H1 (cell line): ENCODE measurements around the gene DENND1A. TPM values are rescaled to one million over a fixed set of nuclear protein-coding genes. Genes with fewer than 3 reads are reported as not detected.

Experiments used
- CTCF ChIA-PET: fragments of 300-600 bp; sonication (Branson Sonifier 250); formaldehyde crosslinking; loops from one replicate; lab custom pipeline; 2021; ENCODE audit not compliant: partially characterized antibody; lab: Charles Lee
- POLR2A ChIA-PET: fragments of 300-600 bp; sonication (Branson Sonifier 250); formaldehyde crosslinking; loops from one replicate; lab custom pipeline; 2021; ENCODE audit warnings: inconsistent platforms; ENCODE audit not compliant: partially characterized antibody; lab: Charles Lee
- DNase-seq, 2 experiments: peaks; one replicate each; pipeline versions ENCODE4 v3.0.0 to v3.0.0-alpha.2; 2010 to 2022; ENCODE audit warnings: low spot score in 2 of 2, low read depth in 1 of 2, mixed read lengths in 1 of 2
- FAIRE-seq: peaks from 2 replicates; lab custom pipeline; 2011; peaks lifted over from hg19 to GRCh38; lab: Jason Lieb, UNC
- H2AFZ ChIP-seq: 2 replicates; pipeline ENCODE4 v1.8.1; 2012; ENCODE audit warnings: low read length, inconsistent platforms
- H2AK5ac ChIP-seq: 2 replicates; pipeline ENCODE4 v1.6.1; 2013; ENCODE audit warnings: low read depth, low read length
- H2BK120ac ChIP-seq: replicated peaks from 2 replicates; pipeline ENCODE3; 2013; ENCODE audit warnings: low read depth, low read length, inconsistent platforms
- H2BK12ac ChIP-seq: 2 replicates; pipeline ENCODE4 v1.6.1; 2013; ENCODE audit warnings: low read depth, low read length
- H2BK15ac ChIP-seq: 2 replicates; pipeline ENCODE4 v1.6.1; 2013; ENCODE audit warnings: low read length
- H2BK20ac ChIP-seq: 2 replicates; pipeline ENCODE4 v1.6.1; 2013; ENCODE audit warnings: low read length
- H2BK5ac ChIP-seq: 2 replicates; pipeline ENCODE4 v1.6.1; 2013; ENCODE audit warnings: low read depth, low read length
- H3K14ac ChIP-seq: 2 replicates; pipeline ENCODE4 v1.6.1; 2013; ENCODE audit warnings: inconsistent platforms; ENCODE audit not compliant: insufficient read length
- H3K18ac ChIP-seq: 2 replicates; pipeline ENCODE4 v1.6.1; 2013; ENCODE audit warnings: low read length; ENCODE audit errors: extremely low read depth
- H3K23ac ChIP-seq: 2 replicates; pipeline ENCODE4 v1.6.1; 2013; ENCODE audit warnings: inconsistent platforms; ENCODE audit not compliant: insufficient read length
- H3K23me2 ChIP-seq: 2 replicates; pipeline ENCODE4 v1.6.1; 2013; ENCODE audit warnings: low read depth, low read length
- H3K27ac ChIP-seq: 2 replicates; pipeline ENCODE4 v1.6.1; 2011; ENCODE audit warnings: low read depth, low read length, inconsistent platforms
- H3K27me3 ChIP-seq, 4 experiments: replicated peaks in 1 of 4; 1 replicate in 1 of 4; 2 replicates in 3 of 4; pipeline versions ENCODE4 v1.6.1 to v1.8.1; 2011 to 2013; ENCODE audit warnings: low read length in 3 of 4, mild to moderate bottlenecking in 3 of 4, inconsistent platforms in 2 of 4, mixed read lengths in 2 of 4, moderate library complexity in 1 of 4; ENCODE audit not compliant: control insufficient read depth in 3 of 4, insufficient read depth in 3 of 4; ENCODE audit errors: extremely low read depth in 1 of 4
- H3K36me3 ChIP-seq, 4 experiments: 2 replicates each; pipeline versions ENCODE4 v1.6.1 to v1.8.1; 2011 to 2013; ENCODE audit warnings: mild to moderate bottlenecking in 4 of 4, low read length in 3 of 4, moderate library complexity in 2 of 4, control low read depth in 1 of 4, inconsistent platforms in 1 of 4; ENCODE audit not compliant: insufficient read depth in 4 of 4, control insufficient read depth in 2 of 4
- H3K4ac ChIP-seq: replicated peaks from 2 replicates; pipeline ENCODE3; 2013; ENCODE audit warnings: low read length, low read depth, mixed read lengths, inconsistent platforms; ENCODE audit not compliant: insufficient read length
- H3K4me1 ChIP-seq, 4 experiments: replicated peaks in 1 of 4; 1 replicate in 1 of 4; 2 replicates in 3 of 4; pipeline versions ENCODE4 v1.6.1 to v1.8.1; 2011 to 2013; ENCODE audit warnings: low read length in 3 of 4, inconsistent platforms in 2 of 4, mixed read lengths in 1 of 4; ENCODE audit not compliant: insufficient read depth in 4 of 4, control insufficient read depth in 3 of 4
- H3K4me2 ChIP-seq, 2 experiments: 2 replicates each; pipeline versions ENCODE4 v1.6.1 to v1.8.1; 2011 to 2013; ENCODE audit warnings: low read depth in 2 of 2, low read length in 2 of 2, control low read depth in 1 of 2, inconsistent platforms in 1 of 2, mild to moderate bottlenecking in 1 of 2; ENCODE audit not compliant: insufficient read depth in 1 of 2
- H3K4me3 ChIP-seq, 4 experiments: fragments of 200-600, 300-600 bp in 1 of 4; sonication (generic), shearing (Covaris generic), sonication (Bioruptor Twin) in 1 of 4; 2 replicates each; pipeline versions ENCODE4 v1.5.1 to v1.8.1; 2011 to 2016; ENCODE audit warnings: low read length in 4 of 4, low read depth in 3 of 4, control low read depth in 2 of 4, inconsistent platforms in 2 of 4, mild to moderate bottlenecking in 2 of 4, mixed read lengths in 1 of 4, moderate library complexity in 1 of 4; ENCODE audit not compliant: insufficient read depth in 2 of 4; ENCODE audit errors: extremely low read depth in 1 of 4
- H3K56ac ChIP-seq: replicated peaks from 2 replicates; pipeline ENCODE3; 2013; ENCODE audit warnings: low read depth, mild to moderate bottlenecking, mixed read lengths, low read length, inconsistent platforms; ENCODE audit not compliant: insufficient read length
- H3K79me1 ChIP-seq: 2 replicates; pipeline ENCODE4 v1.6.1; 2013; ENCODE audit warnings: low read depth, low read length, control low read depth
- H3K79me2 ChIP-seq, 2 experiments: 2 replicates each; pipeline versions ENCODE4 v1.6.1 to v1.8.1; 2012 to 2013; ENCODE audit warnings: low read length in 2 of 2, mild to moderate bottlenecking in 2 of 2, inconsistent platforms in 1 of 2; ENCODE audit not compliant: insufficient read depth in 2 of 2, control insufficient read depth in 1 of 2
- H3K9ac ChIP-seq, 4 experiments: replicated peaks in 1 of 4; 1 replicate in 1 of 4; 2 replicates in 3 of 4; pipeline versions ENCODE4 v1.6.1 to v1.8.1; 2011 to 2013; ENCODE audit warnings: low read depth in 3 of 4, low read length in 3 of 4, control low read depth in 2 of 4, mild to moderate bottlenecking in 2 of 4, moderate library complexity in 2 of 4, inconsistent platforms in 1 of 4; ENCODE audit errors: extremely low read depth in 1 of 4
- H3K9me3 ChIP-seq, 2 experiments: 2 replicates each; pipeline versions ENCODE4 v1.6.1 to v1.8.1; 2012 to 2013; ENCODE audit warnings: mild to moderate bottlenecking in 2 of 2, moderate library complexity in 2 of 2, control low read depth in 1 of 2, inconsistent platforms in 1 of 2, low read depth in 1 of 2, low read length in 1 of 2, mixed read lengths in 1 of 2; ENCODE audit not compliant: insufficient read depth in 2 of 2
- H4K20me1 ChIP-seq, 2 experiments: replicated peaks in 1 of 2; 2 replicates each; pipeline versions ENCODE3 to v1.8.1; 2011 to 2013; ENCODE audit warnings: inconsistent platforms in 2 of 2, low read length in 2 of 2, mild to moderate bottlenecking in 1 of 2; ENCODE audit not compliant: insufficient read depth in 2 of 2, control insufficient read depth in 1 of 2
- H4K5ac ChIP-seq: 2 replicates; pipeline ENCODE4 v1.6.1; 2013; ENCODE audit warnings: low read length, low read depth, mixed read lengths, inconsistent platforms; ENCODE audit not compliant: insufficient read length
- H4K8ac ChIP-seq: 2 replicates; pipeline ENCODE4 v1.8.0; 2013; ENCODE audit warnings: mild to moderate bottlenecking, moderate library complexity, low read length, inconsistent platforms; ENCODE audit not compliant: insufficient read depth; ENCODE audit errors: extremely low read depth
- H4K91ac ChIP-seq: replicated peaks from 2 replicates; pipeline ENCODE3; 2013; ENCODE audit warnings: low read length, mixed read lengths, inconsistent platforms; ENCODE audit not compliant: insufficient read length
- KDM1A ChIP-seq: fragments of 200-600, 300-600 bp; sonication (generic); IDR thresholded peaks from 2 replicates; pipeline ENCODE4 v1.7.1; 2016; ENCODE audit warnings: mild to moderate bottlenecking, low read length, borderline replicate concordance
- NANOG ChIP-seq: IDR thresholded peaks from 2 replicates; pipeline ENCODE4 v1.6.1; 2011; ENCODE audit warnings: low read length, low read depth, mild to moderate bottlenecking, inconsistent platforms; ENCODE audit not compliant: insufficient read depth, poor library complexity, severe bottlenecking
- WGBS, 2 experiments: shearing (Covaris generic) in 1 of 2; methylation state at CpG; one replicate each; pipeline versions ENCODE4 v1.1.6 to v1.1.7; 2013 to 2015; ENCODE audit warnings: low lambda C conversion rate in 2 of 2, mixed read lengths in 2 of 2, inconsistent platforms in 1 of 2, low coverage in 1 of 2, missing lambda C conversion rate in 1 of 2; ENCODE audit not compliant: insufficient replicate concordance in 2 of 2, insufficient coverage in 1 of 2, insufficient read length in 1 of 2; ENCODE audit errors: extremely low coverage in 1 of 2, missing lambda C conversion rate in 1 of 2; 5-methylcytosine and 5-hydroxymethylcytosine counted together
- polyA plus RNA-seq, 7 experiments: library from polyadenylated mRNA; depleted of rRNA in 3 of 7; stranded (reverse) in 5 of 7; unstranded in 2 of 7; fragments of >200 nt in 5 of 7; fragments of 200-250 nt in 2 of 7; gene quantifications; 1 replicate in 5 of 7; 2 replicates in 1 of 7; 4 replicates in 1 of 7; pipeline versions ENCODE4 v1.2.1 to v1.2.3, GENCODE V29; 2011 to 2013; ENCODE audit warnings: missing spikeins in 2 of 7, mixed read lengths in 2 of 7
- total RNA-seq: library from RNA; stranded (reverse); fragmentation: NEBNext Ultra II Directional; extraction: Animal tissue kit (Norgen Biotek cat#: 25700); gene quantifications from 2 replicates; pipeline ENCODE4 v1.2.1, GENCODE V29; 2021

Gene DENND1A
- total and polyA plus RNA-seq, 2 of the 8 experiments (the other 6 are each of a cell fraction or from before 2014, with no cell fraction given) = 24.1 to 26.4 TPM

DNA sequence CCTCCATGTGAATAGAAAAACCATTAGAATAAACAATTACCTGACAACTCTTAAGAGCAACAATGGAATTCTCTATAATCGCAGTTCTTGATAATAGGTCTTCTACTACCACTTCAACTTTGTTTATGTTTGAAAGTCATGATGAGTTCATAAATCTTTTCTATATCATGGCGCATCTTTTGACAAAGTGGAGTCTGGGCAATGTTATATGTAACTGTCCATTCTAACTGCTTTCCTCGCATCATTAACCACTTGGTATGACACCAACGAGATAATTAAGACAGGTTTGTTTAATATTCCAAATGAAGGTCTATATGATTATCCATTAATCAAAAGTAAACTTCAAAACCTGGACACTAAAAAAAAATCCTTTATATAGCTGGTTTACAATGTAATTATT, 272.0 kb downstream of the DENND1A start:
- ChIA-PET CTCF (interaction anchor here (0.7 kb wide), 1 partner anchor 115 kb away, joined by 3 read pairs; no protein-coding TSS in a partner anchor), POLR2A (no interaction called here)
- Histone ChIP-seq H3K79me1 (no peaks in the 10 kb centered on the region), H3K4me2 (no peak overlapping the region), H3K18ac (no peak overlapping the region), H2BK120ac (no peak overlapping the region), H3K4me3 (no peak overlapping the region), H3K4me1 (peaks cover 0 to 6% (median 2%) of the 10 kb centered on the region in 4 experiments; a peak in 2 of 7 replicates), H2AK5ac (no peak overlapping the region), H4K8ac (no peak overlapping the region), H2BK5ac (no peak overlapping the region), H2AFZ (no peak overlapping the region), H3K27me3 (no peaks in the 10 kb centered on the region; a peak in 1 of 7 replicates), H3K9me3 (no peaks in the 10 kb centered on the region), H3K14ac (no peak overlapping the region), H3K23ac (no peak overlapping the region), H3K27ac (no peak overlapping the region), H3K36me3 (no peaks in the 10 kb centered on the region; a peak in 1 of 8 replicates), H3K56ac (no peak overlapping the region), H2BK15ac (no peak overlapping the region), H2BK12ac (no peak overlapping the region), H4K20me1 (no peaks in the 10 kb centered on the region), H3K9ac (no peak overlapping the region), H3K79me2 (no peaks in the 10 kb centered on the region), H4K5ac (no peak overlapping the region), H3K23me2 (no peaks in the 10 kb centered on the region), H2BK20ac (no peak overlapping the region), H3K4ac (no peak overlapping the region), H4K91ac (no peak overlapping the region)
- no peak for TF ChIP-seq NANOG
- no peak for TF ChIP-seq KDM1A
- DNase-seq (no peak), FAIRE-seq (no peak)
- WGBS, 2 experiments = 91% methylated on average over 4 of the region's 4 CpGs; no CpG with 5 or more reads in 1 of the 2 experiments
